ENCODE measurements around the gene AOPEP.
"Not testable (repeated sequence)": the region's sequence is repeated elsewhere in the genome, so short reads cannot be mapped to it uniquely, and the experiment has no call there.

Gene AOPEP

DNA sequence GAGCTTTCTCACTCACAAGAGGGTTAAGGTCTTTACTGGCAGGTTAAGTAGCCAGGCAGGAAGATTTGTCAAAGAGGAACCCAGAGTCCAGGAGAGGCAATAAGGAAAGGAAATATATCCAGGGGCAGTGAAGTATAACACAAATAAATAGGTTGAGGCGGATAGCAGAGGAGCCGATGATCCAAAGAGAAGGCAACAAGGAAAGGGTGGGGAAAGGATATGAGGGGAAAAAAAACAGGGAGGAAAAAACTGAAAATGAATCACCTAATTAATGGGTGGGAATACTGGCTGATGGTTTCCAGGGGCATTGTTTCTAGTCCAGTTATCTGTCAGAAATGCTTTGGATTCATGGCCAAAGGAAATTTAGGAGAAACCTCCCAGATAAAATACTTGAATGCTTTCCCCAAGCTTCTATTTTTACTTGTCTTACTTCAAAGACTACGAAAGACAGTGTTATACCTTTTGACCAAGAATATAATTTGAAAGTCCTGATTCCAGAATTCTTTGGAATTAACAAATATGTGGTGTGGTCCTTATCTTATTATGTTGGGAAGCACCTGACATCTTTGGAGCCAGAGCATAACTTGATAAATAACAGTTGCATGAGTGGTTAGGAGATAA lies 146.5 kb downstream of the AOPEP start:
- peak; percentile 35 for DNase-seq

DNA sequence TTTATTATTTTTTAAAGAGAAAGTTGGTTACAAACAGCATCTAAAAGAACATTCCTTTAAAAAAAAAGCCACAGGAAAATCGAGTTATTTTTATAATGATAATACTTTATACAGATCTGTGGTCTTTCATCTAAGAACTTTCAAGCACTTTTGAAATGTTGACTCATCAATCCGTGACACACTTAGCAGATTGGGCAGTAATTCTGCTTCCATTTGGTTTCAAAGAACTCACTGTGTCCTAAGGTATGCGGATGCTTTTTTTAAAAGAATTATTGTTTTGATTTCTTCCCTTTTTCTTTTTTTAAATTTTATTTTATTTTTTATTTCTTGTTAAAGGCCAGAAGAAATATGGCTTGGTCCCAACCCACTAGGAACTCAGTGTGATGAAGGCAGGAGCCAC lies 147.8 kb downstream of the AOPEP start:
- no peak for DNase-seq

DNA sequence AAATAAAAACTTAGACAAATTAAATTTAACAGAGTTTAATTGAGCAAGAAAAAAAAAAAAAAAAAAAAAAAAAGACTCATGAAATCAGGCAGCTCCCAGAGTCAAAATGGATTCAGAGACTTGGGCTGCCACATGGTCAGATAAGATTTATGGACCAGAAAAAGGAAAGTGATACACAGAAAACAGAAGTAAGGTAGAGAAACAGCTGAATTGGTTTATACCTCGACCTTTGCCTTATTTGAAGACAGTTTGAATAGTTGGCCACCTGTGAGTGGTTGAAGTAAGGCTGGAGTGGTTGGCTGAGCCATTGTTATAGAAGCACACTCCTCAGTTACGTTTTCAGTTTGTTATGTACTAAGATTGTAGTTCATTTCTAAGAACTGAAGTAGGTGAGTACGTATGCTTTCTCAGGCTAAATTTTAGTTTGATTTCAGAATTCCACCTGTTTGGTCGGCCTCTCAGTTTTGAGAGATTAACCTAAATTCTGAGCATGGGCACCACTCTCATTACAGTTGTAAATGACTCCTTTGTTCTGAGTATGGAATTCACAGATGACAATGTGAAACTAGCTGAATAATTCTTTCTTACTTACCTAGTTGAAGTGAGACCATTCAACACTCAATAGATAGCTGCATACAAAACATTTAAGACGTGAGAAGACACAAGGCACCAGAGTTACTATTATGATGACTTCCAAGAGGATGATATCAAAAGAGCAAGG lies 149.0 kb downstream of the AOPEP start:
- DNase-seq: no peak

DNA sequence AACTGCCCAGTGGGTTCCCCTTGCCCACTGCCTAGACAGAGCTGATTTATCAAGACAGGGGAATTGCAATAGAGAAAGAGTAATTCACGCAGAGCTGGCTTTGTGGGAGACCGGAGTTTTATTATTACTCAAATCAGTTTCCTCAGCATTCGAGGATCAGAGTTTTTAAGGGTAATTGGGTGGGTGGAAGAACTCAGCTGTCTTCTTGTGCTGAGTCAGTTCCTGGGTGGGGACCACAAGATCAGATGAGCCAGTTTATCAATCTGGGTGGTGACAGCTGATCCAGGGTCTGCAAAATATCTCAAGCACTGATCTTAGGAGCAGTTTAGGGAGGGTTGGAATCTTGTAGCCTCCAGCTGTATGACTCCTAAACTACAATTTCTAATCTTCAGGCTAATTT lies 152.3 kb downstream of the AOPEP start:
- not testable (repeated sequence) for DNase-seq

DNA sequence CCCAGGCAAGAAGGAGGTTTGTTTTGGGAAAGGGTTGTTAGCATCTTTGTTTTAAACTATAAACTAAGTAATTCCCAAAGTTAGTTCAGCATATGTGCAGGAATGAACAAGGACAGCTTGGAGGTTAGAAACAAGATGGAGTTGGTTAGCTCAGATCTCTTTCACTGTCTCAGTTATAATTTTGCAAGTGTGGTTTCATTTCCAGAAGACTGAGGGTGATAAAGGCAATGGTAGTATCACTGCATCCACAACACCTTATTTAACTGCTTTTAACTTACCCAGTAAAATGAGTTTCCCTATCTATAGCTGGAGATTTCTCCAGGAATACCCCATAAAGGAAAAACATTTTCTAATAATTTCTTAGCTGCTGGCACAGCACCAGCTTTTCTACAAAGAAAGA lies 152.7 kb downstream of the AOPEP start:
- DNase-seq: no peak

DNA sequence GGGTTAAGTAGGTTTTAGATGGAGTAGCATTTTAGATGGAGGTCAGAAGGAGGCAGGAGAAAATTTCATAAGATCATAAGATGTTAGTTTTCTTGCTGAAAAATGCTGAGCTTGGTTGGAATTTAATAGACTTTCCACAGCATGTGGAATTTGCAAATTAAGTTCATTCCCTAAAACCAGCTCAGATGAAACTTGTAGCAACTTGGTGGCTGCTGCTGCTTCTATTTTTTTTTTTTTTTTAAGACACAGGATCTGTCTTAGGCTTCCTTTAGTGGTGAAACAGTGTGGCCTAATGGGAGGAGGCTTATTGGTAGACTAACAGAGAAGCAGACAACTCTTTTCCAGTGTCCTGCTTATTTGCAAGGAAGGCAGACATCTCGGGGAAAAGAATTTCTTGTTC lies 154.5 kb downstream of the AOPEP start:
- DNase-seq: no peak

DNA sequence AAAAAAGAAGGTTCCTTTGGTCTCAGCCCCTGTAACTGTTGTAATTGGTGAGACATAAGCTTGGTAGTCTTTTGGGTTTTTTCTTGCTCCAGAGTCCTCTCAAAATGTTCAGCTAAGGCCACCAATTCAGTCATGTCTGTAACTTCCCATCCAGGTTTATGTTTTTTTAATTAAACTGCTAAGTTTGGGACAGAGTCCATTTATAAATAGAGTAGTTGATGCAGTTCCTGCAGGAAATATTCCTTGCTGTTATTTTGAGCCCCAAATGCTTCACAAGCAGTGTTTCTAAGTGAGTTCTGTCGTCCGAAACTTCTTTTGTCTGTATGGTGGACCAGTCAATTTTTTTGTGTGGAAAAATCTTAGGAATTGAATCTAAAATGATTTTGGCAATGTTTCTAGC lies 155.0 kb downstream of the AOPEP start:
- no peak for DNase-seq

DNA sequence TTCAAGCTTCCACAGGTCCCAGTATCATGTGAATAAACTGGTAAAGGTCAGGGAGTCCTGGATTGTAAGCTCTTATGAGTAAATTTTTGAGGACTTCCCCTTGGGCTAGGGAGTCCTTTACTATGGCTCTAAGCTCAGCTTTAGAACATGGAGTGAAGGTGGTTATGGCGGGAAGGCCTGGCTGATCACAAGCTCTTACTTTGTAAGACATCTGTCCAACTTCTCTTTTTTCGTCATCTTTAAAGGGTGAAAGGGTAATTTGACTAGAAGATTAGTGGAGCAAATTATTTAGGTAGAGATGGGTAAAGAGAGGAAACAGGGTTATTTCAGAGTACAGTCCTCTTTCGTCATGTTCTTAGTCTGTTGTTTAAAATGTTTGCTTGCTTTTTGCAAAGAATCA lies 155.4 kb downstream of the AOPEP start:
- DNase-seq: no peak

DNA sequence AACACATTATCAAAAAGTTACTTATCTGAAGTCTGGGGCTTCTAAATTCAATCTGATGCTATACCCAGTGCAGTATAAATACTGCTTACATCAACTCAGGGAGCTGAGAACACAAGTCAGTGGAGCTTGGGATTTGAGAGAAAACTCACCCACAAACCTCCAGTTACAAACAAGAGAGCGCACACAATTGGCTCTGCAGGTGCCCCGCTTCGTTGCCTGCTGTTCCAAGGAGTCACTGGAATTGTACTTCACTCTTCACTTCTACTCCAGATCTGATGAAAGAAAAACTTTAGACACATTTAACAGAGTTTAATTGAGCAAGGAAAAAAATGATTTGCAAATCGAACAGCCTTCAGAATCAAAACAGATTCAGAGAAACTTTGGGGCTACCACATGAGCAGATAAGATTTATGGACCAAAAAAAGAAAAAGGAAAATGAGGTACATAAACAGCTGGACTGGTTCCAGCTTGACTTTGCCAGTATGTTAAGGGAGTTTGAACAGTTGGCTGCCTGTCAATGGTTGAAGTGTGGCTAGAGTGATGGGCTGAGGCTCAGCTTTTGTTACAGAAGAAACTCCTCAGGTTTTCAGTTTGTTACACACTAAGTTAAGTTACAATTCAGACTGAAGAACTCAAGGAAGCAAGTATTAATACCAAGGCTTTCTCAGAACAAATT lies 156.6 kb downstream of the AOPEP start:
- DNase-seq: peak; percentile 59

DNA sequence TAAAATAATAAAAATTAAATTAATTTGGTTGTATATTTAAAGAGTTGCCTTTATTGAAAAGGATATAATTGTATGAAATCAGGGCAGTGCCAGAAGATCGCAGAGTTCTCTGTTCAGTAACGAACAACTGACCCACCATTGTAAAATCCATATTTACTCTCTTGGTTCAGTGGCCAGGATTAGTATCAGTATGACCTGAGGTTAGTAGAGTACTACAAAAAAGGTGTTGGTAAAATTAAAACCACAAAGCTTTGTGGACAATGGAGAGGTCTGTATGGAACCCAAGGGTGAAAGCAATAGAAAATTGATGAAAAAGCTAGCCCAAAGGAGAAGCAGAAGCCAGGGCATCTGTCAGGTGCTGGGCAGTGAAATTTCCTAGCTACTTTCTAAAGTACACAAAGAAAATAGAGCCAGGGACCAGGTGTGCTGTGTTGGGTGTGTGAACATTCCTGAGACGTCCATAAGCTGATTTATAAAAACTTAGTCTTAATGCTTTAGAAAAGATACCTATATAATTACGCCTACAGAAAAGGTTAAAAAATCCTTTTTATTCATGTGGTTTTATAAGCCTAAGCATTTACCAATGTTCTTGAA lies 159.5 kb downstream of the AOPEP start:
- peak; percentile 58 for DNase-seq

DNA sequence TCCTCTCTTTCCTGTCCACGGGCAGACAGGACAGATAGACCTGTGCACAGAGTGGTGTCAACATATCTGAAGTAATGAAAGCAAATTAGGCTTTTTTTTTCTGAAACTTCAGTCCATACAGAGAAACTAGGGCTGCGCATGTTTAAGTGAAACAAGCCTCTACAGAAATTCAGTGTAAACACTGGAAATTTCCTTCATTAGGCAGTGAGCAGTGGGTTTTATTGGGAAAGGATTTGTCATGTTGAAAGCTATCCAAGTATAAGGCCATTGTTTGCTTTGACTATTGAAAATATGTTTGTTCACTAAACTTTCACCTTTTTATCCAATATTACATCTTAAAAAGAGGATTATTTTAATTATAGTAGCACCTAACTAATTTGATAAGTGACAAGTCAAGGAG lies 161.2 kb downstream of the AOPEP start:
- DNase-seq: no peak

DNA sequence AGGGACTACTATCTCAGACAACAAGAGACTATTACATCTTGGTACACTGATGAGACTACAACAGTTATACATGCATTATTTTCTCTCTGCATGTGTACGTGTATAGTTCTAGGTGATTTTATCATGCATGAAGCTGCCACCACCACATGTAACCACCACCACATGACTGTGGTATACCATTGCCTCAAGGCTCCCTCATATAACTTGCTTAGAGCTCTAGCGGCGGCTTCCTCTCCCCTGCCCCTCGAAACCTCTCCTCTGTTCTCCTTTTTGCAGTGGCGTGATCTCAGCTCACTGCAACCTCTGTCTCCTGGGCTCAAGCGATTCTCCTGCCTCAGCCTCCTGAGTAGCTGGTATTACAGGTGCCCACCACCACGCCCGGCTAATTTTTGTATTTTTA lies 162.3 kb downstream of the AOPEP start:
- no peak for DNase-seq

DNA sequence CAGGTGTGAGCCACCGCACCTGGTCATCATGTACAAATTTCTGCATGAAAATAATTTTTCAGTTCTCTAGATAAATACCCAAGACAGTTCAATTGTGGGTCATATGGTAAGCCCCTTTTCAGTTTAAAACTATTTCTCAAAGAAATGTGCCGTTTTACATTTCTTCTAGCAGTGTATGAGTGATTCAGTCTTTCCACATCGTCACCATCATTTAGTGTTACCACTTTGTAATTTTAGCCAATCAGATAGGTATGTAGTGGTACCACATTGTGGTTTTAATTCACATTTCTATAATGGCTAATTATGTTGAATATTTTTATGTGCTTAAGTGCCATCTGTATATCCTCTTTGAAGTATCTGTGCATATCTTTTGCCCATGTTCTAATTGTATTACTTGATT lies 163.1 kb downstream of the AOPEP start:
- no peak for DNase-seq

DNA sequence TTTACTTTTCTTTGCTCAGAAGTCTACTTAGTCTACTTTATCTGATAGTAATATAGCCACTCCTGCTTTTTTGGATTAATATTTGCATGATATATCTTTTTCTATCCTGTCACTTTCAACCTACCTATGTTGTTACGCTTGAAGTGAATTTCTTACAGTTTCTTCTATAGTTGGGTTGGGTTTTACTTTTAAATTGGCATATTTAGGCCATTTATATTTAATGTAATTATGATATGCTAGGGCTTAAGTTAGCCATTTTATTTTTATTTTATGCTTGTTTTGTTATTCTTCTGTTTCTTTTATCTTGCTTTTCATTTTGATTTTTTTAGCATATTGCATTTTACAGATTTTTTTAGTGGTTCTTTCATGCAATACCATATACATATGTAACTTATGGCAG lies 164.7 kb downstream of the AOPEP start:
- no peak for DNase-seq

DNA sequence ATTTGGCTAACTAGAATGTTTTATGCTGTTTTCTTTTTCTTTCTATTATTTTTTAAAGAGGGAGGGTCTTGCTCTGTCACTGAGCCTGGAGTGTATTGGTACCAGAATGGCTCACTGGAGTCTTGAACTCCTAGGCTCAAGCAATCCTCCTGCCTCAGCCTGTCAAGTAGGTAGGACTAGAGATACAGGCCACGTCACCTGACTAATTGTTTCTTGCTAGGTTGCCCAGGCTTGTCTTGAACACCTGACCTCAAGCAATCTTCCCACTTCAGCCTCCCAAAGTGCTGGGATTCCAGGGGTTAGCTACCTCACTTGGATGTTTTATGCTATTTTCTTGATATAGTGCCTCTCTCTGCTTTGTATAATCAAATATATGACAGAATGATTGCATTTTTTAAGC lies 166.2 kb downstream of the AOPEP start:
- no peak for DNase-seq

DNA sequence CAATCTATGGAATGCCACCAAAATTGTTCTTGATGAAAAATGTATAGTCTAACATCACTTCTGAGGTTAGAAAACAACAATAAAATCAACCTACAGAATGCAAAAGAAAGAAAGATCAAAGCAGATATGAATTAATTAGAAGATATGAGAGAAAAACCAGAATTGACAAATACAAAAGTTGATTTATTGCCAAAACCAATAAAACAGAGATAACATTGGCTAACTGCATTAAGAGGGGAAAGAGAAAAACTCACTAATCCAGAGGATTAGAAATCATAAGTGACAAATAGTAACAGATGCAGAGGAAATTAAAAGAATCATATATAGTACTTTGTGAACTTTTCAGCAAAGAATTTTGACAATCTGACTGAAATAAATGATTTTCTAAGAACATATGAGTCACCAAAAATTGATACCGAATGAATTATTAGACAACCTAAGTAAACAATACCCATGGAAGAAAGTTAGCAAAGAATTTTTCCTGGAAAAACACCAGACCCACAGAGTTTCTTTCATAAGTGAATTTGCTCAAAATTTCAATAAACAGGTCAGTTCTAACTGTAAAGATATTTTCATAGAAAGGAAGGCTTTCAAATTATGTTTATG lies 167.7 kb downstream of the AOPEP start:
- DNase-seq: no peak

DNA sequence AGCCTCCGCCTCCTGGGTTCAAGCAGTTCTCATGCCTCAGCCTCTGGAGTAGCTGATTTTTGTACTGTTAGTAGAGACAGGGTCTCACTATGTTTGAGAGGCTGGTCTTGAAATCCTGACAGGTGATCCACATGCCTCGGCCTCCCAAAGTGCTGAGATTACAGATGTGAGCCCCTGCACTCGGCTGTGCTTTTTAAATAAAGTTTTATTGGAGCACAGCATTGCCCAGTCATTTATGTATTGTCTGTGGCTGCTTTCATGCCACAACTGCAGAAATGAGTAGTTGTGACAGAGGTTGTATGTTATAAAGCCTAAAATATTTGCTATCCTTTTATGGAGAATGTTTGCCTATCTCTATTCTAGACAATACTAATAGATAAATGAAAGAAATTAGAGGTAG lies 169.2 kb downstream of the AOPEP start:
- DNase-seq: no peak

DNA sequence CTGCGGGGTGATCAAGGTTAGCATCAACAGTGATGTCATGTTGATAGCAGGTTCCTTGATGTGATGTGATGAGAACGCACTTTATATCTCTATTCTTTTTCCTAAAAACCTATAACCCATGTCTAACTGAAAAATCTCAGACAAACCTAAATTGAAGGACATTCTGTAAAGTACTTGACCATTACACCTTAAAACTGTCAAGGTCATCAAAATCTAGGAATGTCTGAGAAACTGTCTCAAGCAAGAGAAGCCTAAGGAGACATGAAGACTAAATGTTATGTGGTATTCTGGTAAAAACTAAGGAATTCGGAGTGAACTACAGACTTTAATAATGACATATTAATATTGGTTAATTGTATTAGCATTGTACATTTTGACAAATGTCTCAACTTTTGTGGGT lies 170.0 kb downstream of the AOPEP start:
- no peak for DNase-seq

DNA sequence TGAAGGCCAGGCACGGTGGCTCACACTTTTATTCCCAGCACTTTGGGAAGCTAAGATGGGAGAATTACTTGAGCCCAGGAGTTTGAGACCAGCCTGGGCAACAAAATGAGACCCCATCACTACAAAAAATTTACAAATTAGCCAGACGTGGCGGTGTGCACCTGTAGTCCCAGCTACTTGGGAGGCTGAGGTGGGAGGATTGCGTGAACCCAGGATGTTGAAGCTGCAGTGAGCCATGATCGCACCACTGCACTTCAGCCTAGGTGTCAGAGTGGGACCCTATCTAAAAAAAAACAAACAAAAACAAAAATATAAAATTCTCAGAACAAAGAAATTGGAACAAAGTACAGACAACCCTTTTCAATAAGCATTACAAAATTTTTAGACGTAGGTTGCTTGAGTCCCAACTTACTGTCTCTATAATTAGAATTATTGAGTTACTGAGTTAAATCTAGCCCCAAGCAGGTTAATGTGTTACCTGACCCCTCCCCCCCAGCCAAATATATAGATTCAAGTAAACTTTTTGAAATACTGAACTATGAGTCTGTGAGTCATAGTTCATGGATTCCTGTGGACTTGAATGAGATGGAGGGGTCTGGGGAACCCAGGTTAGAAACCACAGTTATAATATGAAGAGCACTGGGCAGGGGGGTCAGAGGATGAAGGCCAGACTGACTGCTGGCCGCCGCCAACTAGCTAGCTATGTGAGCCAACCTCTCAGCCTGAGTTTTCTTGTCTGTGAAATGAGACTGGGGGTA lies 173.1 kb downstream of the AOPEP start:
- no peak for DNase-seq

DNA sequence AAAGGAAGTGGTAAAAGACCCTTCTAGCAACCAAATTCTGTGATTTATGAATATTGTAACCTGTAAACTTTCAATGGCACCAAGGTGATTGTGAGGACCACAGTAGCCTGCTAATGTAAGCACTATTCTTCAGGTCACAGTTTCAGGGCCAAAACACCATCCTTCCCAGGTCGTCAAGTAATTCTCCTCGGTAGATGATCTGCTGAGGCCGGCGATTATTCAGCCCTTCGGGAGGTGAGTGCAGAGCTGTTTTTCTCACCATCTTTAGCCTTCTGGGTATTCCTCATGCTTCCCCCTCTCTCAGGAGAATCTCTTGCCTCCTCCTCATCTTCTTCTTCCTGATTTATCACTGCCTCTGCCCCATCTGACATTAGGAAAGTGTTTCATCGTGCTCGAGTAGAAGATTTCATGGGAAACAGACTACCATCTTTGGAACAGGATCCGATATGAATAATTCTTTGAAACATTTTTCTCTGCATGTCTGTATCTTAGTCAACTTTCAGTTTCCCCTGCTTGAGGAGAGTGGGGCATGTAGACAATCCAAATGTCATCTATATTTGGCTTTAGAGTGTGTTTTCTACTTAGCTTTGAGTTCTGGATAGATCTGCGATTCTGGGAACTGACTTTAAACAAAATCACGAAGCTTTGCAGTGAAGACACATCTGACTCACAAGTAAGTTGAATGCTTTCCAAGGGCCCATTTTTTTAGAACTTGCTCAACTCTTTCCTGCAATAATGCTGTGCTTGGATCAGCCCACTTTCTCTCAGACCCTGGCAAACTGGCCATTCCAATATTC lies 173.9 kb downstream of the AOPEP start:
- DNase-seq: no peak

DNA sequence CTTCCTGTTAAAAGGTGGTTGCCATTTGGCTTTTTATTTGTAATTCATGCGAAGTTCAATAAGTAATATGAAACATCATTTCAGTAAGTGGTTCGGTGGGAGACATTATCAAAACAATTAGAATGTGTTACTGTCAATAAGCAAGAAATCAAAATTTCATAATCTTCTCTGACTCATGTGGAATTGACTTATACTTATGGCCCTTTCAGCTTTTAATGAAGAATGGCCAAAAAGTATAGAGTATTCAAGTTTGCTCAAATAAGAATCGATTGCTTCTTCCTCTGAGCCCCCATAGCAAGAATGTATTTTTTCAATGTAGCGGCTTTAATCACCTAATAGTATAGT lies 174.5 kb downstream of the AOPEP start:
- DNase-seq: no peak

DNA sequence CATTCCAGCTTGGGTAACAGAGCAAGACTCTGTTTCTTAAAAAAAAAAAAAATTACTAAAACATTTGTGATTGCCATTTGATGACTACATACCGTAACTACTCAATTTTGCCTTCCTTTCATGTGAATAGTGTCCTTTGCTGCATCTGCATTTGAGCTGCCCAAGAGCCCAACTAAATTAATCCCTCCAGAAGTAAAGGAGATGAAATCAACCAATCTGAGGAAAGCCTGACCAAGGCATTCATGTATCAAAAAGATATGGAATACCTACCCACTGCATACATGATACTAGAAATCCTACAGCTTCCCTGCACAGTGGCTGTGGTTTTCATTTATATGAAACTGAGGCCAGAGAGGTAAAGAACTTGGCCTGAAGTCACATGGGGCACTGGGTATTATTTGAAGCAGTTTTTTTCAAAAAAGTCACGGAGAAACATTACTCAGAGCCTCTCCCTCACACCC lies 177.5 kb downstream of the AOPEP start:
- DNase-seq: no peak
